ENCODE measurements around the gene JPT2. TPM values are rescaled to one million over a fixed set of nuclear protein-coding genes. Genes with fewer than 3 reads are reported as not detected.

The JPT2 gene
- total RNA-seq, 1 donor = 2.5 TPM

- Histone ChIP-seq H3K4me3 (ENCODE audit: low read length) (no peak overlapping the region), H3K27me3 (ENCODE audit: insufficient read depth, low read length) (no peaks in the 10 kb centered on the region), H3K9me3 (ENCODE audit: low read depth, low read length) (no peaks in the 10 kb centered on the region), H3K4me1 (ENCODE audit: insufficient read depth, low read length) (no peaks in the 10 kb centered on the region)
Observed at GRCh38 chr16:1741553-1742165, 63.6 kb downstream of the JPT2 start.

DNA sequence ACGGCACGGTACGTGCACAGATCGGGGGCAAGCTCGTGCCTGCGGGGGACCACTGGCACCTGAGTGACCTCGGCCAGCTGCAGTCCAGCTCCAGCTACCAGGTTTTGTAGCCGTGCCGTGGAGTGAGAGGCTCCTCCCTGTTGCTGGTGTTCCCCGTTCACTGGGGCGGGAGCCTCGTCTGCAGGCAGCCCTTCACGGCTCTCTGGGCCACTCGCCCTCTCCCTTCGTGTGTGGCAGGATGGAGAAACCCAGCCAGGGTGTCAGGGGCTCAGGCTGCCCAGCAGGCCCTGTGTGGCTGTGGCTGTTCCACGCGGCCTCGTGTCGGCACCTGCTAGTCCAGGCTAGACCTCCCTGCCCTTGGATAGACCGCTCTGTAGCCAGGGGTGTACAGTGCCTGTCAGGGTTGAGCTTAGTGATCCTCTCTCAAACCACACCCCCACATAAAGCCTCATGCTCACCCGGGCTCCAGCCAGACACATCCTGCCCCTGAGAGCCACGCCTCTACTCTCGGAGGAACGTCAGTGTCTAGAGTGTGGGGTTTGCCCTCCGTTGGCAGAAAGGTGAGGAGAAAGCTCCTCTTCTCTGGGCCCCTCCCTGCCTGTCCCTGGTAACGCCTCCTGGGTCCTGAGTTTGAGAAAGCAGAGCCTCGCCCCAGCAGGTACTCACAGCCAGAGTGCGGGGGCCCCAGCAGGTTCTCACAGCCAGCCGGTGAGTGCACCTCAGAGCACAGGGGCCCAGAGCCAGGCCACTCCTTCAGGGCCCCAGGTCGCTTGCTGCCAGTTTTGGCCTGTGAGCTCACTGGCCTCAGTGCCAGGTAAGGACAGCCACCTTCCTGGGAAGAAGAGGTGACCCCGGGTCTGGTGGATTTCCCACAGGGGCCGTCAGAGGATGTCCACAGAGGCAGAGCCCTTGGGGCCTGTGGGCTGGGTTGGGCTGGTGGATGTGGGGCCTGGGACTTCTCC is 65.6 kb downstream of the JPT2 start:
- Histone ChIP-seq H3K4me1 (ENCODE audit: insufficient read depth, low read length) (no peaks in the 10 kb centered on the region), H3K27me3 (ENCODE audit: insufficient read depth, low read length) (no peaks in the 10 kb centered on the region), H3K4me3 (ENCODE audit: low read length) (no peak overlapping the region), H3K9me3 (ENCODE audit: low read depth, low read length) (no peaks in the 10 kb centered on the region)

DNA sequence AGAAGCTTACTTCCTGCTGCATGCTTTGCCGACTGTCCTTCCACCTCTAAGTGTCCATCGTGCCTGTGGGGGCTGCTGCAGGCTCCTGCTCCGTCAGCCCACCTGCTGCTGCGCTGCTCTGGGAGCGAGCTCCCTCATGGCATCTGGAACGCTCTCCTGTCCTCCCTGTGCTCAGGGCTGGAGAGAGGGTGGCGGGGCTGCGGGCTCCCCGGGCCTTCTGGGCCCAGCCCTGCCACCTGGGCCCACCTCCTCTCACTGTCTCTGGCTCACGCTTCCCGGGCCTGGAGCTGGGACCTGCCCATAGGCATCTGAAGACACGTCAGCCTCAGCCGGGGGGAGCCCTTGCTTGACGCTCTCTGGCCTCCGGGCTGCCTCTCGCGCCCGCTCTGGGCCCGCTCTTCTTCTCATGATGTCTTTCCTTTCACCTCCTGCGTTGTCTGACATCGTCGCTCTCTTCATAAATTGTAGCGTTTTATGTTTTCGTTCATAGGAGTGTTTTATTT is 66.3 kb downstream of the JPT2 start:
- Histone ChIP-seq H3K9me3 (ENCODE audit: low read depth, low read length) (no peaks in the 10 kb centered on the region), H3K27me3 (ENCODE audit: insufficient read depth, low read length) (no peaks in the 10 kb centered on the region), H3K4me3 (ENCODE audit: low read length) (no peak overlapping the region), H3K4me1 (ENCODE audit: insufficient read depth, low read length) (no peaks in the 10 kb centered on the region)

- Histone ChIP-seq H3K4me1 (ENCODE audit: insufficient read depth, low read length) (no peaks in the 10 kb centered on the region), H3K4me3 (ENCODE audit: low read length) (no peak overlapping the region), H3K27me3 (ENCODE audit: insufficient read depth, low read length) (no peaks in the 10 kb centered on the region), H3K9me3 (ENCODE audit: low read depth, low read length) (no peaks in the 10 kb centered on the region)
Observed at GRCh38 chr16:1745181-1745899, 67.3 kb downstream of the JPT2 start.

- Histone ChIP-seq H3K9me3 (ENCODE audit: low read depth, low read length) (no peaks in the 10 kb centered on the region), H3K27me3 (ENCODE audit: insufficient read depth, low read length) (no peaks in the 10 kb centered on the region), H3K4me3 (ENCODE audit: low read length) (no peak overlapping the region), H3K4me1 (ENCODE audit: insufficient read depth, low read length) (no peaks in the 10 kb centered on the region)
Observed at GRCh38 chr16:1745900-1746692, 68.0 kb downstream of the JPT2 start.

DNA sequence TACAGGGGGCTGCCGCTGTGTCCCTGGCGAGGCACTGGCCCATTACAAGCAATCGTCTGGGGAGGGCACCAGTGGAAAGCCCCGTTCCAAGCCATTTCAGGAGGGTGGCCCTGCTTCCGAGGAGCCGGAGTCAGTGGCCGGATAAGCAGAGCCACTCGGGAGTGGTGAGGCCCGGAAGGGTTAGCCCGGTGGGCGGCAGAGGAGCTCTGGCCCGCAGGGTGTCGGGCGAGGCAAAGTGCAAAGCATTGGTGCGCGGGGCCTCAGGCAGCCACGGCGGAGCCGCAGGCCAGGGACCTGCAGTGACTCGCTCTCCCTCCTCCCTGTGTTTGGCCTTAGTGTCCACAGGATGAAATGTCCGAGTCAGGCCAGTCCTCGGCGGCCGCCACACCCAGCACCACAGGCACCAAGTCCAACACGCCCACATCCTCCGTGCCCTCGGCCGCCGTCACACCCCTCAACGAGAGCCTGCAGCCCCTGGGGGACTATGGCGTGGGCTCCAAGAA is 68.7 kb downstream of the JPT2 start:
- Histone ChIP-seq H3K27me3 (ENCODE audit: insufficient read depth, low read length) (no peaks in the 10 kb centered on the region), H3K4me3 (ENCODE audit: low read length) (no peak overlapping the region), H3K4me1 (ENCODE audit: insufficient read depth, low read length) (no peaks in the 10 kb centered on the region), H3K9me3 (ENCODE audit: low read depth, low read length) (no peaks in the 10 kb centered on the region)

DNA sequence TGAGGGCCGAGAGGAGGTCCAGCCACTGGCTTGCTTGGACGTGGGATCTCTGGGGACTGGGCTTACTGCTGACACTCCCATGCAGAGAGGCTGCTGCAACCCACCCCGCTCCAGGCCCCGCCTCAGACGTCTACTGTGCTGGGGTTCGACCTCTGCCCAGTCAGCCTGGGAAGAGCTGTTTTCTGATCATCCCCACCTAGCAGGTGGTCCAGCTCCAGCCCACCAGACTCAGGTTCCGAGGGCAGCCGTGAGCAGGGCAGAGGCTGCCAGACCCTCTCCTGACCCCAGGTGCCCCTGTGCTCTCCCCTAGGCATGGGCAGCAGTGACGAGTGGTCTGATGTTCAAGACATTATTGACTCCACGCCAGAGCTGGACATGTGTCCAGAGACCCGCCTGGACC is 69.9 kb downstream of the JPT2 start:
- Histone ChIP-seq H3K9me3 (ENCODE audit: low read depth, low read length) (no peaks in the 10 kb centered on the region), H3K27me3 (ENCODE audit: insufficient read depth, low read length) (no peaks in the 10 kb centered on the region), H3K4me1 (ENCODE audit: insufficient read depth, low read length) (no peaks in the 10 kb centered on the region), H3K4me3 (ENCODE audit: low read length) (no peak overlapping the region)

GRCh38 chr16:1749152-1750117 is 71.4 kb downstream of the JPT2 start:
- Histone ChIP-seq H3K9me3 (ENCODE audit: low read depth, low read length) (no peaks in the 10 kb centered on the region), H3K4me1 (ENCODE audit: insufficient read depth, low read length) (no peaks in the 10 kb centered on the region), H3K27me3 (ENCODE audit: insufficient read depth, low read length) (no peaks in the 10 kb centered on the region), H3K4me3 (ENCODE audit: low read length) (no peak overlapping the region)

Other genes with a start within 250 kb of the JPT2 start
- gene PERCC1, start 247.2 kb upstream of the JPT2 start, total RNA-seq = 0.84 TPM
- gene CCDC154, start 233.7 kb upstream of the JPT2 start, total RNA-seq = 0.21 TPM
- 58.2 TPM for gene CLCN7, start 203.3 kb upstream of the JPT2 start, total RNA-seq
- not detected for gene PTX4, start 189.3 kb upstream of the JPT2 start, total RNA-seq
- gene TELO2, start 184.9 kb upstream of the JPT2 start, total RNA-seq = 10.2 TPM
- gene TMEM204, start 144.6 kb upstream of the JPT2 start, total RNA-seq = 12.6 TPM
- 2.3 TPM for gene IFT140, start 66.2 kb upstream of the JPT2 start, total RNA-seq
- gene CRAMP1, start 65.9 kb upstream of the JPT2 start, total RNA-seq = 11.2 TPM
- gene MAPK8IP3, start 27.9 kb downstream of the JPT2 start, total RNA-seq = 135 TPM
- 17.6 TPM for gene NME3, start 93.3 kb downstream of the JPT2 start, total RNA-seq
- 13.3 TPM for gene EME2, start 94.5 kb downstream of the JPT2 start, total RNA-seq
- 17.1 TPM for gene MRPS34, start 94.9 kb downstream of the JPT2 start, total RNA-seq
- gene SPSB3, start 104.3 kb downstream of the JPT2 start, total RNA-seq = 40.0 TPM
- gene NUBP2, start 104.7 kb downstream of the JPT2 start, total RNA-seq = 26.2 TPM
- gene IGFALS, start 115.4 kb downstream of the JPT2 start, total RNA-seq = 0.63 TPM
- 14.3 TPM for gene HAGH, start 148.5 kb downstream of the JPT2 start, total RNA-seq
- 7.0 TPM for gene FAHD1, start 148.9 kb downstream of the JPT2 start, total RNA-seq
- gene MEIOB, start 193.9 kb downstream of the JPT2 start, total RNA-seq = not detected
- gene HS3ST6, start 240.1 kb downstream of the JPT2 start, total RNA-seq = not detected